Ecto neural progenitor cell (in vitro differentiated cells): ENCODE measurements around the gene SEPHS1.
"Not testable (repeated sequence)": the region's sequence is repeated elsewhere in the genome, so short reads cannot be mapped to it uniquely, and the experiment has no call there.

ENCODE experiments used
- DNase-seq: peaks from one replicate; pipeline ENCODE4 v3.0.0-alpha.2; 2018; ENCODE audit warnings: low spot score

SEPHS1 gene, protein sequence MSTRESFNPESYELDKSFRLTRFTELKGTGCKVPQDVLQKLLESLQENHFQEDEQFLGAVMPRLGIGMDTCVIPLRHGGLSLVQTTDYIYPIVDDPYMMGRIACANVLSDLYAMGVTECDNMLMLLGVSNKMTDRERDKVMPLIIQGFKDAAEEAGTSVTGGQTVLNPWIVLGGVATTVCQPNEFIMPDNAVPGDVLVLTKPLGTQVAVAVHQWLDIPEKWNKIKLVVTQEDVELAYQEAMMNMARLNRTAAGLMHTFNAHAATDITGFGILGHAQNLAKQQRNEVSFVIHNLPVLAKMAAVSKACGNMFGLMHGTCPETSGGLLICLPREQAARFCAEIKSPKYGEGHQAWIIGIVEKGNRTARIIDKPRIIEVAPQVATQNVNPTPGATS

DNA sequence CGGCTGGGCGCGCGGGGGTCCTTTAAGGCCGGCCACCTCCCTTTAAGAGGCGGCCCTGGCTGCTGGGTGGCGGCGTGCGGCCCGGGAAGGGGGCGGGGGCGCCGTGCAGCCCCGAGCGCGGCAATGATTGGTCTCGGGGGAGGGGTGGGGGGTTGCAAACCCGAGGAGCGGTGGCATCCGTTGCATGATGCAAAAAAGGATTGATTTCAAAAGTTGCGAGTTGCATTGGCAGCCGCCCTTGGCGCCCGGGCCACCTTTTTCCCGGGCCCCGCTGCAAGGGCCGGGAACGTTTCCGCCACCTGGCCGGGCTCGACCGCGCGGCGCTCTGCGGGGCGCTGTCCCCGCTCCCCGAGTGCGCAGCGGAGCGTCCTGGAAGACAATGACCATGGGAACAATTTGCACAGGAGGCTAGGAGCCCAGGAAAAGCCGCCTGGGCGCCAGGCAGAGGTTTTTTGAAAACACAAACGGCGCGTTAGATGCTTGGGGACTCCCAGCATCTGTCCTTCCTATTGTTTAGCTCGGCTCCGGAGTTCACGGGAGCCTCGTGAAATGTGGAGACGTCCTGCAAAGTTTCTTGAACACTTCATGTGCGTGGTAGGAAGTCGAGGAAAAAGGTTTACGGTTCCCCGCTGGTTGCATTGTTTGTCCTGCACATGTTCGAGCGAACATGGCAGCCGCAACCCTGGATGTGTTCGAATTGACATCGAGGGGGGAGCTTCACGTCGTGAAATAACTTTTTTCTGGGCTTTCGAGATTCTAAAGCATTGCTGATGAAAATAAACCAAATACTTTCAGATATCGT, at the start of gene SEPHS1:
Gene SEPHS1 (minus strand): TSS at position 78 of the 802 bp plus-strand sequence. CDS start 3,343 bp downstream, outside the sequence.
- peak; percentile 80 for DNase-seq

DNA sequence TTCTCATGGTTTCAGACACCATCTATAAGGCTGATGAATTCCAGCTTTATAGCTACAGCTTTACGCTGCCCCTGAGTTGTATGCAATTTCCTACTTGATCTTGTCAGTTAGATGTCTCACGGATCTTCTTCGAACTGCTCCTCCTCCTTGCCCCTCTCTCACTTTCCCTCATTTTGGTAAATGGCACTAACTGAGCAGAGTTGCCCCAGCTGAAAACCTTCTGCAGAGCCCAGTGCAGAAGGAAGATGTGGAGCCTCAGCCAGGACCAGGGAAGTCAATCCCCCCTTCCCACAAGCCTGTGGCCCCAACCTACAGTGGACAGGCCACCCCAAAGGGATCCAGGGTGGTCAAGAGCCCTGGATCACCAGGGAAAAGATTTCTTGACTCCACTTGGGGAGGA, 49.0 kb upstream of the SEPHS1 start:
- no peak for DNase-seq

DNA sequence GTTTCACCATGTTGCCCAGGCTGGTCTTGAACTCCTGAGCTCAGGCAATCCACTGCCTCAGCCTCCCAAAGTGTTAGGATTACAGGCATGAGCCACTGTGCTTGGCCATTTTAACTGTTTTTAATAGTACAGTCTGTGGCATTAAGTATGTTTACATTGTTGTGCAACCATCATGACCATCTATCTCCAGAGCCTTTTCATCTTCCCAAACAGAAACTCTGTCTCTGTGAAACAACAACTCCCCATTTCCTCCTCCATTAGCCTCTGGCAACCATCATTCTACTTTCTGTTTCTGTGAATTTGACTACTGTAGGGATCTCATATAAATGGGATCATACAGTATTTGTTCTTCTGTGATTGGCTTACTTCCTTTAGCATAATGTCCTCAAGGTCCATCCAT, 48.3 kb upstream of the SEPHS1 start:
- no peak for DNase-seq

DNA sequence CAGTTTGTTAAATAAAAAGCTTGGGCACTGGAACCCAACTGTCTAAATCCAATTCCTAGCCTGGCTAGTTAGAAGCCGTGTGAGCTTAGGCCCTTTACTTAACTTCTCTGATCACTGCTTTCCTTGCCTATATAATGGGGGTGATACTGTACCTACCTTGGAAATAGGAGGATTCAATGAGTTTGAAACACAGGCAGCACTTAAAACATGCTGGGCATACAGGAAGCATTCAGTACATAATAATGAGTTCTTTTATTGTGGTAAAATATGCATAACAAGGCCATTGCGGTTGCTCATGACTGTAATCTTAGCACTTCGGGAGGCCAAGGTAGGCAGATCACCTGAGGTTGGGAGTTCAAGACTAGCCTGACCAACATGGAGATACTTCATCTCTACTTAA, 47.4 kb upstream of the SEPHS1 start:
- no peak for DNase-seq

DNA sequence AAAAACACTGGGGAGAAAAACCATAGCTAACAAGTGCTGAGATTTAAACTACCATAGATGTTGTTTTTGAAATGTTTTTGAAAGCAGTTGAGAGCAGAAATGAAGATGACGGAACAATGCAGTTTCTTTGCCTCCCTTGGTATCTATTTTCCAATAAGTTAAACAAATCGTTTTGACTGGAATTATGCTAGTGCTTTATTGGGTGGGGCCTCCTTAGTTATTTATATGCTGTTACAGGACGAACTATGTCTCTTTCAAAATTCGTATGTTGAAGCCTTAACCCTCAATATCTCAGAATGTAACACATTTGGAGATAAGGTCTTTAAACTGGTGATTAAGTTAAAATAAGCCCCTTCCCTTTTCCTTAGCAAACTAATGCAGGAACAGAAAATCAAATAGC, 45.5 kb upstream of the SEPHS1 start:
- DNase-seq, result no peak

DNA sequence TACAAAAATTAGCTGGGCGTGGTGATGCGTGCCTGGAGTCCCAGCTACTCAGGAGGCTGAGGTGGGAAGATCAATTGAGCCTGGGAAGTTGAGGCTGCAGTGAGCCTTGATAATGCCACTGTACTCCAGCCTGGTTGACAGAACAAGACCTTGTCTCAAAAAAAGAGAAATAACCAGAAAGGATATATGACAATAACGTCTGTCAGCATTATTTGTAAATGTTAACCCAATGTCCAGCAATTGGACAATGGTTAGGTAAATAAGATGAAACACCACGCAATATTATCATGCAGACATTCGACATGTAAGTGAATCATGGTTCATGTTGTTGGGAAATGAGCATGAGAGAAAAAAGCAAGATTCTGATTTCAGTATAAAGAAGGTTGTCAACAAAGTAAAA, 44.6 kb upstream of the SEPHS1 start:
- DNase-seq, result no peak

DNA sequence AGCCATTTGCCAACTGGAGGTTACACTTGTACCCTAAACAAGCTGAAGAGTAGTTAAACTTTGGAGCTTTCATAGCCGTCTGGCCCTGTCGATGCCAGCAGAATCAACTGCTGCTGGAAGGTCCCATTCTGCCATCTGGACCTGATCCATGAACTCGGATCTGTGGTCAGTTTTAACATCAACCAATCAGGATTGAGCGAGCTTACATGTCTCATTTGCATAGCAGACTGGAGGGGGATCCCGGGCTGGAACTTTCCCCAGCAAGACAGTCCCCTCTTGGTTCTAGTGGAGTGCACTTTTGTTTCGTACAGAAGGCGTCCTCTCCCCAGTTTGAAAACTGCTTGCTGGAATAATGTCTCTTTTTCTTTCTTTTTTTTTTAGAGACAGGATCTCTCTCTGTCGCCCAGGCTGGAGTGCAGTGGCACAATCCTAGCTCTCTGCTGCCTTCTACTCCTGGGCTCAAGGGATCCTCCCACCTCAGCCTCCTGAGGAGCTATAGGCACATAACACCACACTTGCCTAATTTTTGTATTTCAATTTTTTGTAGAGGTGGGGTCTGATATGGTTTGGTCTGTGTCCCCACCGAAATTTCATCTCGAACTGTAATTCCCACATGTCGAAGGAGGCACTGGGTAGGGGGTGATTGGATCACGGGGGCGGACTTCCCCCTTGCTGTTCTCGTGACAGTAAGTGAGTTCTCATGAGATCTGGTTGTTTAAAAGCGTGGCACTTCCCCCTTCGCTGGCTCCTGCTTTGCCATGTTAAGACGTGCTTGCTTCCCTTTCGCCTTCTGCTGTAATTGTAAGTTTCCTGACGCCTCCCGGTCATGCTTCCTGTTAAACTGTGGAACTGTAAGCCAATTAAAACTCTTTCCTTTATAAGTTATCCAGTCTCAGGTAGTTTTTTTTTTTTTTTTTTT, 42.8 kb upstream of the SEPHS1 start:
- no peak for DNase-seq

DNA sequence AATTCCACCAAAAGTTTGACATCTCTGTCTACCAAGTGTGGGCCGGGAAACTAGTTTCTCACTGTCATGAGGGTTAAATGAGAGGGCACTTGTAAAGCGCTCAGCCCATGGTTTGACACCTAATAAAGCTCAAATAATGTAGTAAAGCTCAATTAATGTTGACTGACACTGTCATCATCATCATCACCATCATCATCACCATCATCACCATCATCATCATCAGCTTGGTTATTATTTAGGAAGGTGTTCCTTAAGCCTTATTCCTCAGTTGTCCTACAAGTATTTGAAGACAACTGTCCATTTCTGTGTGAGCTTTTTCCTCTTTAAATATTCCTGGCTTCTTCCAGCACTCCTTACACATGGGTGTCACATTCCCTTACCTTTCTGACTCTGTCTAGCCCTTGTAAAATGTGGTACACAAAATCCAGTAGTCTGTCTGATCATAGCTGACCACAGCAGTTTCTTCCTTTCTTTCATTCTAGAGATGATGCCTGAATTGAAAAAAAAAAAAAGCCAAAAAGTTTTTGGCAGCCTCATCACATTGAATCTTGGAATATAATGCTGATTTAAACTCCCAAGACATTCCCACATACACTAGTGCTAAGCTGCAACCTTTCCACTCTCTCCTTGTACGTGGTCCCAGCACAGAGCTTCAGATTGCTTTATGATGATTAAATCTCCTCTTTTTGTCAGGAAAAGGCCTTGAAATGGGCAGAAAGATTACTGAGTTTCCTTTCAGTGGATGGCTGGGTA, 40.6 kb upstream of the SEPHS1 start:
- no peak for DNase-seq

DNA sequence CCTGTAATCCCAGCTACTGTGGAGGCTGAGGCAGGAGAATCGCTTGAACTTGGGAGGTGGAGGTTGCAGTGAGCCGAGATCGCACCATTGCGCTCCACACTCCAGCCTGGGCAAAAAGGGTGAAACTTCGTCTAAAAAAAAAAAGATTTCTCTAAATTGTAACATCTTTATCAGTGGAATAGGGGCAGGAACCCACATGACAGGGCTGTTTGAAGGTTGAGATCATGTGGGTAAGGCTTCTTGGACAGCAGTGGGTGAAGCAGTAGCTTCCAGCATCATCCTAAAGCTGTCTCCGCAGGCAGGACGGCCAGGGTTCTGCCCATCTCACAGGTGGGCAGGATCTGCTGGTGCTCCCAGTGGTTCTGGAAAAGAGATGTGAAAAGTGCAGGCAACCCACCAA, 37.9 kb upstream of the SEPHS1 start:
- DNase-seq, result no peak

DNA sequence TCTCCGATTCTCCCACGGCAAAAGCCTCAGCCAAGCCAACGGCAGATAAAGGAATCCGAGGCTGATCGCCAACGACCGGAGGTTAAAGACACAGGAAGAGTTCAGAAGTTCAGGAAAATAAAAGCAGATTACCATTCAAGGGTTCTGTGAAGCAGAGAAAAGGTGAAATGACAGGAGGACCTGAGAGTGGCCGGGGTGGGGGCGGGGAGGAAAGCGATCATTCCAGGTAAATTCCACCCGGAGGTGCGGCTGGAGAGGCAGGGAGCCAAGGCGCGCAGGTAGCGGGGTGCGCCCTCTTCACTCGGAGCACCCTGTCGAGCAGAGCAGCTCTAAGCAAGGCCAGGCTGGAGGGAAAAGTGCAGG, 35.3 kb upstream of the SEPHS1 start:
- no peak for DNase-seq

DNA sequence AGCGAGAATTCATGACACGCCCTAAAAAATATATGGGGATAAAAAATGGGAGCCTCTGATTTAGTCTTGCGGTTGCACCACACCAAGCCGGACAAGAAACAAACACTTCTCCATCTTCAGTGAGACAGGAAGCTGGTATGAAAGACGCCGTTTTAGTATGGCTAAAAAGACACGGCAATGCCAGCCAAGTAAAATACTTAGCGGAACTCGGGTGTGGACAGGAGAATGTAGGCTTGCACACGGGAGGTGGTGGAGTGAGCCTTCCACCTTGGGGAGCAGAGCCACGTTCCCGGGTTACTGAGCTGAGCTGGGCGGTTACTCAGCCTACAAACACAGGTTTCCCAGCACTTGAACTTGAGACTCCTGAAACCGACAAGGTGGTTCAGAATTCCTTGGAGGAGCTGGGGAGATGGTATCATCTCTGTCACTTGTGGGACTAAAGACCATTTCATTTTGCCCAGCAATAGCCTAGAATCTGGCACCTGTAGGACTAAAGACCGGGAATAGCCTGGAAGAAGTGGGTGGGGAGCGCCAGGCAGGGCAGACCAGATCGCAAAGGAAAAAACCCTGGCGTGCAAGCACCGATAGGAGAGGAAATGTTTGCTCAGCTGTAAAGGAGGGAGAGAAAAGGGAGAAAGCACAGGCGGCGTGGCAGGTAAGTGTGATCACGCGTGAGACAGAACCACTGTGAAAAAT, 34.8 kb upstream of the SEPHS1 start:
- DNase-seq, result no peak

DNA sequence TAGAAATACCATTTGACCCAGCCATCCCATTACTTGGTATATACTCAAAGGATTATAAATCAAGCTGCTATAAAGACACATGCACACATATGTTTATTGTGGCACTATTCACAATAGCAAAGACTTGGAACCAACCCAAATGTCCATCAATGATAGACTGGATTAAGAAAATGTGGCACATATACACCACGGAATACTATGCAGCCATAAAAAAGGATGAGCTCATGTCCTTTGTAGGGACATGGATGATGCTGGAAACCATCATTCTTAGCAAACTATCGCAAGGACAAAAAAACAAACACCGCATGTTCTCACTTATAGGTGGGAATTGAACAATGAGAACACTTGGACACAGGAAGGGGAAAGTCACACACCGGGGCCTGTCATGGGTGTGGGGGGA, 31.0 kb upstream of the SEPHS1 start:
- not testable (repeated sequence) for DNase-seq

DNA sequence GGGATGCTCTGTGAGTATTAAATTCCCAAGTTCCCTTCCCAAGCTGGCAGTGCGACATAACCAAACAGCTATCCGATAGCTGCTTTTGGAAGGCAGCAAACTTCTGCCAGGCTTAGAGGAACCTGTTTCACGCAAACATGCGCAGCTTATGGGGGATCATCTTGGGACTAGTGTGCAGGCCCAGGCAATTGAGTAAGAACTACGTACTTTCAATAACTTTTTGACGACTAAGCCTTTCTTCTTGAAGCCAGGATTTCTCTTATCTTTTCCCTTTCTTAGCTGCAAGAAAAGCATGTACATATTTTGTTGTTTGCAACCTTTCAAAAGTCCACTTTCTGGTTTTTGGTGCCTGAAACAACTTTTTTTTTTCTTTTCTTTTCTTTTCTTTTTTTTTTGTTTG, 28.7 kb upstream of the SEPHS1 start:
- DNase-seq, result no peak

DNA sequence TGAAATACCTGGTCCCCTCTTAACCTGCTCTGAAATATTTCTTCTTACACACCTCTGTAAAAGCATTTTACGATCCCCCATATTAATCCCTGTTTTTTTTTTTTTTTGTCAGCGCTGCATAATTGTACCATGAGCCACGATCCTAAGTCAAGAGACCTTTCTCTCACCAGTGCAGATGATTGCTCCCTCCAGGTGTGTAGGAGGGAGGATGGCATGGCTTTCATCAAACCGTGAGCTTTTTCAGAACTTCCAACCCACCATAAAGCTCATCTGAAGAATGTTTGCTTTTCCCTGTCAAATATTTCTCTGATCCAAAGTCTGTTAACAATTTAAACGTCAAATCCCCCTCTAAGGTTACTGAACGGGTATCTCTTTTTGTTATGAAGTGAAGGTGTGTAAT, 28.2 kb upstream of the SEPHS1 start:
- no peak for DNase-seq

DNA sequence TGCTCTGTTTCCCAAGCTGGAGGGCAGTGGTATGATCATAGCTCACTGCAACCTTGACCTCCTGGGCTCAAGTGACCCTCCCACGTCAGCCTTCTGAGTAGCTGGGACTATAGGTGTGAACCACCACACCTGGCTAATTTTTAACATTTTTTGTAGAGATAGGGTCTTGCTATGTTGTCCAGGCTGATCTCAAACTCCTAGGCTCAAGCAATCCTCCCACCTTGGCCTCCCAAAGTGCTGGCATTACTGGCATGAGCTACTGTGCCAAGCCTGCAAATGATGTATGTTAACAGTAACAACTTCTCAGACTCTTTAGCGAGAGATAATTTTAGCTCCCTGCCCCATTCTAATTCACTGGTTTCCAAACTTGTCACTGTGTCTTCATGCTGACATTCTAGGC, 27.7 kb upstream of the SEPHS1 start:
- no peak for DNase-seq

DNA sequence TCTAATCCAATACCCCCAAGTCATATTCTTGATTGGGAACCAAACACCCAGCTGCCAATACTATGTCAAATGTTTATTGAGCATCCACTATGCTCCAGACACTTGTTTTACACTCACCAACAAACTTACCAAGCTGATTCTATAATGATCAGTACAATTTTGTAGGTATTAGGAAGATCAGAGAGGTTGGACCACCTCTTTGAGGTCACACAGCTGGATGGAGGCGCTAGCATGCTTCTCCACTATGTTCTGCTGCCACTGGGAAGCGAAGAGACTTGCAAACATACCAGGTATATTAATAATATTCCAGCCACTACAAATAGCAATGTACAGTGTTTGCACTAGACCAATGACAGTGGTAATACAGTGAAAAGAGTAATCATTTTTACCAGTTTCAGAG, 25.6 kb upstream of the SEPHS1 start:
- no peak for DNase-seq

DNA sequence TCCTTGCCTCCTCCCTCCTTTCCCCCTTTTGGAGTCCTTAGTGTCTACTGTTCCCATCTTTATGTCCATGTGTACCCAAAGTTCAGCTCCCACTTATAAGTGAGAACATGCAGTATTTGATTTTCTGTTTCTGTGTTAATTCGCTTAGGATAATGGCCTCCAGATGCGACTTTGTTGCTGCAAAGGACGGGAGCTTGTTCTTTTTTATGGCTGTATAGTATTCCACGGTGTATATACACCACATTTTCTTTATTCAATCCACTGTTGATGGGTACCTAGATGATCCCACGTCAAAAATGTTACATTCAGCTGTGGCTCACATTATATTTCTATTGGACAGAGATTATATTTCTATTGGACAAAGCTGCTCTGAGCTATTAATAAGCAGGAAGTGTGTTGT, 24.4 kb upstream of the SEPHS1 start:
- DNase-seq, result no peak

DNA sequence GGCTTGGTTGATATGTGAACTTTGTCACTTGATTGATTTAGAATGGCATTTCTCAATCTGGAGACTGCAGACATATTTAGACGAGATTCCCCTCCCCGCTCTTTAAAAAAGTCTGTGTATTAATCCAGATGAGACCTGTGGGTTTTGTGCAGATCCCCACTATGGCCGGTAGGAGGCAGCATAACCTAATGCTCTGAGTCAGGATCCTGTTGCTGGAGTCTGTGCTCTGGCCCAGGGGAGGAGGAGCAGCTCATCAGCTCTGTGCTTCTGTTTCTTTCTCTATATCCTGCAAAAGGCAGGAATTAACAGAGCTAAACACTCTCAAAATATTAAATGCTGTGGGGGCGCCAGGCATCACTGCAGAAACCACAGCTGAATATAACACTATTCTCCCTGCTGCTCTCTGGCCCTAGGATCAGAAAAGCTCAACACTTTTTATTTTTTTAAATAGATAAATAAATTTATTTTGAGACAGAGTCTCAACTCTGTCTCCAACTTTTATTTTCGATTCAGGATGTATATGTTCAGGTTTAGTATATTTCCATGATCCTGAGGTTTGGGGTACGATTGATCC, 23.9 kb upstream of the SEPHS1 start:
- DNase-seq, result peak; percentile 80

DNA sequence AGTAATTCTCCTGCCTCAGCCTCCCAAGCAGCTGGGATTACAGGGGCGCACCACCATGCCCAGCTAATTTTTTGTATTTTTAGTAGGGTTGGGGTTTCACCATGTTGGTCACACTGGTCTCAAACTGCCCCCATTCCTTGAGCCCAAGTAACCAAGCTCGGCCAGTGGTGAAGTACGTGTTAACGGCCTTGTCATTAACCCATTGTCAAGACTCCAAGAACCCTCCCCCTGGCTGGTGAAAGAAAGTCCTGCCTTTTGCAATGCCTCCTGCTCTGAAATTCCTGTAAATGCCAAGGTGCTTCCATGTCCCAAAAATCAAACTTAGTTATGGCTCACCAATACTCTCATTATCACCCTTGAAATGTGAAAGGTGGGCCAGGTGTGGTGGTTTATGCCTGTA, 18.8 kb upstream of the SEPHS1 start:
- no peak for DNase-seq

DNA sequence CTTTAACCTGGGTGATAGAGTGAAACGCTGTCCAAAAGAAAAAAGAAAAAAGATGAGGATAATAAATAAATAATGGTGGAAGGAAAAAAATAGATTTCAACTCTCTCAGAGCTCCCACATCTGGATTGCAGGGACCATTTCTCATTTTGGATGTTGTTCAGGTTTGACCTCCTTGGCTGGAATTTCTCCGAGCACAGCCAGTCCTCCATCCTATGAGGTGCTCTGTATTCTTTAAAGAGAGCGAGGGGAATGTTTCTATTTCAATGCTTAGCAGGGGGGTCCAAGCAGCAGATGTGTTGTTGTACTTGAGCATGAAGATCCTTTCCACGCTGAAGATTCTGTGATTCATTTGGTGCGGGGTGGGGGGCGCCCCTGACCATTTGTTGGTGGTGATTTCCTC, 17.7 kb upstream of the SEPHS1 start:
- DNase-seq, result no peak

DNA sequence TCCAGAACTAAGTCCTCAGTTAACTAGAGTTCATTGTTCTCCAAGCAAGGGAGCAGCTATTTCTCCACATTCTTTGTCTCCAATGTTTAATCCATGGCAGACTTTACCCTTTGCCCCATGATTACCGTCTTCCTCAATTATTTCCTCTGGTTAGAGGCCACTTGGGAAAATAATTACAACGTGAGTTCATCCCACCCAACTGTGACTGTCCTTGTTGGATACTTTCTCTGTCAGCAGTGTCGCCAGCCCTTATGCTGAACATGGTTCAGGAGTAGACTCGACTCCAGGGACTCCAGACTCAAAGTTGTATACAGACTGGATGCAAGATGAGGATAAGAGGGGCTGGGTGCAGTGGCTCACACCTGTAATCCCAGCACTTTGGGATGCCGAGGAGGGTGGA, 17.1 kb upstream of the SEPHS1 start:
- no peak for DNase-seq
